SK-N-SH (cell line): ENCODE data around the gene DDAH1. TPM values are rescaled to one million over a fixed set of nuclear protein-coding genes. Genes with fewer than 3 reads are reported as not detected.

Experiments
- CTCF ChIA-PET: fragments of 300-600, 350-600 bp; formaldehyde crosslinking; extraction: SDS; loops from one replicate; lab custom pipeline; 2021; lab: Yijun Ruan, JAX
- POLR2A ChIA-PET: fragments of 350-600 bp; sonication (Branson Sonifier 250); formaldehyde crosslinking; extraction: SDS; loops from one replicate; lab custom pipeline; 2020; ENCODE audit warnings: antibody characterized with exemption, inconsistent platforms; lab: Yijun Ruan, JAX
- DNase-seq: peaks from one replicate; pipeline ENCODE4 v3.0.0; 2012
- H2AFZ ChIP-seq: fragments of 200-600 bp; sonication (generic); 2 replicates; pipeline ENCODE4 v1.8.1; 2016; ENCODE audit warnings: antibody characterized with exemption, mild to moderate bottlenecking, low read depth
- H3F3A ChIP-seq: fragments of 200-600 bp; sonication (generic); replicated peaks from 2 replicates; pipeline ENCODE3; 2016; ENCODE audit warnings: antibody characterized with exemption, mild to moderate bottlenecking; ENCODE audit not compliant: insufficient read depth
- H3K27ac ChIP-seq, 2 experiments: fragments of 200-500 bp in 1 of 2; fragments of 200-600 bp in 1 of 2; sonication (Bioruptor generic) in 1 of 2; sonication (generic), shearing (Covaris generic) in 1 of 2; 2 replicates each; pipeline versions ENCODE4 v1.5.1 to v1.6.1; 2014 to 2016; ENCODE audit warnings: low read depth in 2 of 2, inconsistent platforms in 1 of 2, low read length in 1 of 2, mild to moderate bottlenecking in 1 of 2, mixed read lengths in 1 of 2
- H3K27me3 ChIP-seq: fragments of 200-600 bp; sonication (generic), shearing (Covaris generic); 2 replicates; pipeline ENCODE4 v1.6.1; 2016; ENCODE audit warnings: mixed run types; ENCODE audit not compliant: insufficient read depth
- H3K36me3 ChIP-seq, 2 experiments: fragments of 200-500 bp in 1 of 2; fragments of 200-600 bp in 1 of 2; sonication (Bioruptor generic) in 1 of 2; sonication (generic) in 1 of 2; replicated peaks in 1 of 2; 2 replicates each; pipeline versions ENCODE3 to v1.5.1; 2014 to 2016; ENCODE audit warnings: low read length in 1 of 2, mild to moderate bottlenecking in 1 of 2; ENCODE audit not compliant: insufficient read depth in 2 of 2, control insufficient read depth in 1 of 2
- H3K4me1 ChIP-seq, 2 experiments: fragments of 200-500 bp in 1 of 2; fragments of 200-600 bp in 1 of 2; sonication (Bioruptor generic) in 1 of 2; sonication (generic), shearing (Covaris generic) in 1 of 2; 2 replicates each; pipeline versions ENCODE4 v1.5.1 to v1.6.1; 2014 to 2016; ENCODE audit warnings: low read depth in 1 of 2, low read length in 1 of 2, mixed run types in 1 of 2; ENCODE audit not compliant: insufficient read depth in 2 of 2, control insufficient read depth in 1 of 2
- H3K4me2 ChIP-seq: fragments of 200-600 bp; sonication (generic), shearing (Covaris generic); 2 replicates; pipeline ENCODE4 v1.6.1; 2017; ENCODE audit warnings: mixed run types
- H3K4me3 ChIP-seq, 2 experiments: fragments of 200-500 bp in 1 of 2; fragments of 200-600 bp in 1 of 2; sonication (Bioruptor generic) in 1 of 2; sonication (generic), shearing (Covaris generic) in 1 of 2; 2 replicates each; pipeline versions ENCODE4 v1.5.1 to v1.8.1; 2014 to 2016; ENCODE audit warnings: low read depth in 2 of 2, inconsistent platforms in 1 of 2, low read length in 1 of 2, mild to moderate bottlenecking in 1 of 2, mixed read lengths in 1 of 2, moderate library complexity in 1 of 2
- H3K79me2 ChIP-seq: fragments of 200-600 bp; sonication (generic); 2 replicates; pipeline ENCODE4 v1.8.1; 2017; ENCODE audit warnings: mild to moderate bottlenecking; ENCODE audit not compliant: insufficient read depth
- H3K9ac ChIP-seq: fragments of 200-600 bp; sonication (generic); 2 replicates; pipeline ENCODE4 v1.6.1; 2017; ENCODE audit warnings: mixed run types
- H3K9me2 ChIP-seq: fragments of 200-600 bp; sonication (generic); 2 replicates; pipeline ENCODE4 v1.6.1; 2017; ENCODE audit warnings: mixed run types
- H3K9me3 ChIP-seq: fragments of 200-600 bp; sonication (generic); 2 replicates; pipeline ENCODE4 v1.6.1; 2017; ENCODE audit warnings: mixed run types, mild to moderate bottlenecking, moderate library complexity
- H4K20me1 ChIP-seq: fragments of 200-600 bp; sonication (generic); 2 replicates; pipeline ENCODE4 v1.6.1; 2017; ENCODE audit warnings: mild to moderate bottlenecking, mixed run types; ENCODE audit not compliant: insufficient read depth
- CHD2 ChIP-seq: fragments of 150-350 bp; IDR thresholded peaks from 2 replicates; pipeline ENCODE4 v1.6.1; 2018; ENCODE audit warnings: low read length; ENCODE audit not compliant: partially characterized antibody
- CTCF ChIP-seq: fragments of 200-600 bp; sonication (generic); IDR thresholded peaks from 2 replicates; pipeline ENCODE4 v1.6.1; 2017; ENCODE audit warnings: antibody characterized with exemption, mild to moderate bottlenecking, moderate library complexity
- ELF1 ChIP-seq: IDR thresholded peaks from 2 replicates; pipeline ENCODE4 v1.4.0; 2012
- EP300 ChIP-seq, 2 experiments: IDR thresholded peaks; 2 replicates each; pipeline versions ENCODE4 v1.4.0 to v1.6.1; 2012; ENCODE audit warnings: borderline replicate concordance in 1 of 2, low read depth in 1 of 2, low read length in 1 of 2
- EZH2phosphoT487 ChIP-seq: fragments of 200-600 bp; sonication (generic); IDR thresholded peaks from 2 replicates; pipeline ENCODE4 v1.6.1; 2017; ENCODE audit warnings: low read depth, mixed run types, mild to moderate bottlenecking, antibody characterized with exemption, moderate library complexity, borderline replicate concordance
- JUND ChIP-seq: IDR thresholded peaks from 2 replicates; pipeline ENCODE4 v1.4.0; 2012
- MEF2A ChIP-seq: IDR thresholded peaks from 2 replicates; pipeline ENCODE4 v1.4.0; 2012; ENCODE audit warnings: low read depth, borderline replicate concordance
- PBX3 ChIP-seq: IDR thresholded peaks from 2 replicates; pipeline ENCODE4; 2012
- RCOR1 ChIP-seq: fragments of 150-350 bp; IDR thresholded peaks from 2 replicates; pipeline ENCODE4 v1.6.1; 2017; ENCODE audit warnings: antibody characterized with exemption, low read length
- RXRA ChIP-seq: IDR thresholded peaks from 2 replicates; pipeline ENCODE4 v1.4.0; 2012; ENCODE audit warnings: low read depth, mild to moderate bottlenecking, borderline replicate concordance
- SIN3A ChIP-seq: IDR thresholded peaks from 2 replicates; pipeline ENCODE4 v1.6.1; 2012; ENCODE audit warnings: low read depth, mild to moderate bottlenecking, low read length, moderate library complexity, borderline replicate concordance
- SMC3 ChIP-seq: IDR thresholded peaks from 2 replicates; pipeline ENCODE4 v1.6.1; 2012; ENCODE audit warnings: low read depth, low read length, improper control_type of control experiment
- TAF1 ChIP-seq: IDR thresholded peaks from 2 replicates; pipeline ENCODE4 v1.6.1; 2012; ENCODE audit warnings: low read depth, mild to moderate bottlenecking, low read length, moderate library complexity, borderline replicate concordance
- TCF12 ChIP-seq: IDR thresholded peaks from 2 replicates; pipeline ENCODE4 v1.4.0; 2012
- ZBTB33 ChIP-seq: IDR thresholded peaks from 2 replicates; pipeline ENCODE4 v1.4.0; 2012; ENCODE audit warnings: low read depth, borderline replicate concordance
- WGBS: methylation state at CpG from one replicate; pipeline ENCODE4 v1.1.6; 2017; ENCODE audit warnings: low lambda C conversion rate; 5-methylcytosine and 5-hydroxymethylcytosine counted together
- polyA plus RNA-seq, 3 experiments: library from polyadenylated mRNA; depleted of rRNA; stranded (reverse); fragments of >200 nt; gene quantifications; 2 replicates each; pipeline ENCODE4 v1.2.3, GENCODE V29; 2012
- TF ChIP-seq, protein P1 (sequence below): IDR thresholded peaks from 2 replicates; pipeline ENCODE4 v1.4.0; 2012; ENCODE audit warnings: low read depth
- TF ChIP-seq, protein P2 (sequence below): fragments of 150-350 bp; IDR thresholded peaks from 2 replicates; pipeline ENCODE4 v1.6.1; 2016; ENCODE audit warnings: mild to moderate bottlenecking, low read depth, low read length

Gene DDAH1
- polyA plus RNA-seq, 1 of the 3 experiments (the other 2 are of a cell fraction) = 64.3 TPM

- ChIA-PET CTCF (no interaction called here), POLR2A (no interaction called here)
- 65% methylated on average over 1 of the region's 1 CpG for WGBS
- Histone ChIP-seq H3K9me2 (no peaks in the 10 kb centered on the region), H3K36me3 (peaks cover 7 to 14% of the 10 kb centered on the region in 2 experiments), H3K27ac (no peak overlapping the region), H3K4me2 (no peak overlapping the region), H4K20me1 (no peaks in the 10 kb centered on the region), H3K9ac (no peak overlapping the region), H3K4me1 (peaks cover 0 to 4% of the 10 kb centered on the region in 2 experiments; a peak in 1 of 4 replicates), H3K9me3 (no peaks in the 10 kb centered on the region), H3K27me3 (no peaks in the 10 kb centered on the region), H3K4me3 (no peak overlapping the region), H3F3A (peaks cover 2% of the 10 kb centered on the region), H3K79me2 (peaks cover 31% of the 10 kb centered on the region; the same call in 1 of the 2 replicates), H2AFZ (no peak overlapping the region)
- TF ChIP-seq SMC3 (no peak), SIN3A (no peak), ZBTB33 (no peak), CTCF (no peak), RXRA (no peak), EZH2phosphoT487 (no peak), CHD2 (no peak)
- TF ChIP-seq, protein P1, sequence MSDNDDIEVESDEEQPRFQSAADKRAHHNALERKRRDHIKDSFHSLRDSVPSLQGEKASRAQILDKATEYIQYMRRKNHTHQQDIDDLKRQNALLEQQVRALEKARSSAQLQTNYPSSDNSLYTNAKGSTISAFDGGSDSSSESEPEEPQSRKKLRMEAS = no peak
- TF ChIP-seq, protein P2, sequence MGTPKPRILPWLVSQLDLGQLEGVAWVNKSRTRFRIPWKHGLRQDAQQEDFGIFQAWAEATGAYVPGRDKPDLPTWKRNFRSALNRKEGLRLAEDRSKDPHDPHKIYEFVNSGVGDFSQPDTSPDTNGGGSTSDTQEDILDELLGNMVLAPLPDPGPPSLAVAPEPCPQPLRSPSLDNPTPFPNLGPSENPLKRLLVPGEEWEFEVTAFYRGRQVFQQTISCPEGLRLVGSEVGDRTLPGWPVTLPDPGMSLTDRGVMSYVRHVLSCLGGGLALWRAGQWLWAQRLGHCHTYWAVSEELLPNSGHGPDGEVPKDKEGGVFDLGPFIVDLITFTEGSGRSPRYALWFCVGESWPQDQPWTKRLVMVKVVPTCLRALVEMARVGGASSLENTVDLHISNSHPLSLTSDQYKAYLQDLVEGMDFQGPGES = no peak
- no peak for DNase-seq
Observed at GRCh38 chr1:85478366-85478765, 13.4 kb upstream of the DDAH1 start.

- H4K20me1 ChIP-seq = no peaks in the 10 kb centered on the region
- no peaks in the 10 kb centered on the region for H3K27me3 ChIP-seq
- peaks cover 19% of the 10 kb centered on the region; the same call in 1 of the 2 replicates for H3K79me2 ChIP-seq
- POLR2A ChIA-PET = no interaction called here
- H3K9me3 ChIP-seq = no peaks in the 10 kb centered on the region
- peaks cover 0 to 4% of the 10 kb centered on the region in 2 experiments; a peak in 1 of 4 replicates for H3K4me1 ChIP-seq
- H3F3A ChIP-seq = peaks cover 11% of the 10 kb centered on the region
- no peak overlapping the region for H3K27ac ChIP-seq
- no peak overlapping the region for H3K9ac ChIP-seq
- no peaks in the 10 kb centered on the region for H3K9me2 ChIP-seq
- peaks cover 7 to 21% of the 10 kb centered on the region in 2 experiments for H3K36me3 ChIP-seq
- DNase-seq = no peak
- no peak overlapping the region for H3K4me2 ChIP-seq
- H3K4me3 ChIP-seq = no peak overlapping the region
- no peak overlapping the region for H2AFZ ChIP-seq
- 93% methylated on average over 3 of the region's 3 CpGs for WGBS
- CTCF ChIA-PET = interaction anchor here (1.1 to 2.4 kb wide), 4 partner anchors 9 to 167 kb away, joined by 3 to 8 read pairs (median 5); partner anchors contain the start of gene DDAH1
- no peak for TF ChIP-seq PBX3
- TF ChIP-seq TCF12 = no peak
- TF ChIP-seq TAF1 = no peak
- no peak for TF ChIP-seq MEF2A
- no peak for TF ChIP-seq RCOR1
- TF ChIP-seq CTCF = no peak
- TF ChIP-seq ELF1 = no peak
- TF ChIP-seq EZH2phosphoT487 = no peak
- TF ChIP-seq EP300 (IDR thresholded peaks at IDR 0.05; ENCODE audit: borderline replicate concordance in 1 of 2, low read depth in 1 of 2, low read length in 1 of 2) = no peak
- no peak for TF ChIP-seq JUND
Observed at GRCh38 chr1:85475055-85475454, 10.1 kb upstream of the DDAH1 start.
